H9 (cell line): ENCODE measurements around the gene ZNF286A. TPM values are rescaled to one million over a fixed set of nuclear protein-coding genes. Genes with fewer than 3 reads are reported as not detected.
"Not testable (repeated sequence)": the region's sequence is repeated elsewhere in the genome, so short reads cannot be mapped to it uniquely, and the experiment has no call there.

ENCODE experiments used
- DNase-seq: peaks from one replicate; pipeline ENCODE4 v3.0.0-alpha.2; 2017
- H2AFZ ChIP-seq: one replicate; pipeline ENCODE4 v1.6.1; 2013; ENCODE audit warnings: mild to moderate bottlenecking, low read length, control low read depth, moderate library complexity
- H2AK5ac ChIP-seq: 2 replicates; pipeline ENCODE4 v1.6.1; 2013; ENCODE audit warnings: low read length, control low read depth, mixed read lengths; ENCODE audit not compliant: insufficient read length
- H2BK120ac ChIP-seq: one replicate; pipeline ENCODE4 v1.6.1; 2013; ENCODE audit warnings: low read depth, mild to moderate bottlenecking, low read length, control low read depth, inconsistent platforms; ENCODE audit not compliant: poor library complexity, severe bottlenecking
- H2BK12ac ChIP-seq: 2 replicates; pipeline ENCODE4 v1.6.1; 2013; ENCODE audit warnings: low read length, control low read depth, mixed read lengths, low read depth; ENCODE audit not compliant: insufficient read length
- H2BK15ac ChIP-seq: 2 replicates; pipeline ENCODE4 v1.6.1; 2013; ENCODE audit warnings: low read depth, low read length, control low read depth
- H2BK20ac ChIP-seq: one replicate; pipeline ENCODE4 v1.6.1; 2013; ENCODE audit warnings: low read depth, mild to moderate bottlenecking, low read length, control low read depth, inconsistent platforms; ENCODE audit not compliant: poor library complexity, severe bottlenecking
- H2BK5ac ChIP-seq: 2 replicates; pipeline ENCODE4 v1.6.1; 2013; ENCODE audit warnings: low read length, control low read depth, mixed read lengths; ENCODE audit not compliant: insufficient read length
- H3K14ac ChIP-seq: 2 replicates; pipeline ENCODE4 v1.6.1; 2013; ENCODE audit warnings: low read length, control low read depth; ENCODE audit not compliant: insufficient read depth
- H3K18ac ChIP-seq: 2 replicates; pipeline ENCODE4 v1.6.1; 2013; ENCODE audit warnings: low read depth, mild to moderate bottlenecking, mixed read lengths, low read length, control low read depth; ENCODE audit not compliant: insufficient read length
- H3K23ac ChIP-seq: 2 replicates; pipeline ENCODE4 v1.6.1; 2013; ENCODE audit warnings: low read length, control low read depth, mixed read lengths, low read depth; ENCODE audit not compliant: insufficient read length
- H3K23me2 ChIP-seq: 2 replicates; pipeline ENCODE4 v1.6.1; 2013; ENCODE audit warnings: low read depth, mild to moderate bottlenecking, mixed read lengths, low read length, control low read depth; ENCODE audit not compliant: insufficient read length, poor library complexity, severe bottlenecking
- H3K27ac ChIP-seq: 2 replicates; pipeline ENCODE4 v1.5.1; 2013; ENCODE audit warnings: low read length, control low read depth, mixed read lengths, low read depth; ENCODE audit not compliant: insufficient read length
- H3K27me3 ChIP-seq: 2 replicates; pipeline ENCODE4 v1.6.1; 2013; ENCODE audit warnings: low read length, control low read depth, inconsistent platforms; ENCODE audit not compliant: insufficient read depth
- H3K4ac ChIP-seq: 2 replicates; pipeline ENCODE4 v1.6.1; 2013; ENCODE audit warnings: low read depth, mild to moderate bottlenecking, control low read depth, inconsistent platforms, low read length, moderate library complexity
- H3K4me1 ChIP-seq: 2 replicates; pipeline ENCODE4 v1.6.1; 2013; ENCODE audit warnings: low read length, control low read depth, inconsistent platforms; ENCODE audit not compliant: insufficient read depth
- H3K4me2 ChIP-seq: 2 replicates; pipeline ENCODE4 v1.6.1; 2013; ENCODE audit warnings: low read length, control low read depth, mixed read lengths; ENCODE audit not compliant: insufficient read length, insufficient read depth
- H3K56ac ChIP-seq: 2 replicates; pipeline ENCODE4 v1.6.1; 2013; ENCODE audit warnings: low read depth, mild to moderate bottlenecking, mixed read lengths, low read length, control low read depth; ENCODE audit not compliant: insufficient read length
- H3K79me1 ChIP-seq: 2 replicates; pipeline ENCODE4 v1.6.1; 2013; ENCODE audit warnings: low read depth, mild to moderate bottlenecking, moderate library complexity, low read length, control low read depth, inconsistent platforms; ENCODE audit not compliant: insufficient read depth, poor library complexity, severe bottlenecking
- H3K79me2 ChIP-seq: 2 replicates; pipeline ENCODE4 v1.6.1; 2013; ENCODE audit warnings: low read length, control low read depth, inconsistent platforms; ENCODE audit not compliant: insufficient read depth
- H3K9ac ChIP-seq: 2 replicates; pipeline ENCODE4 v1.6.1; 2013; ENCODE audit warnings: low read length, control low read depth, mixed read lengths; ENCODE audit not compliant: insufficient read length; ENCODE audit errors: extremely low read depth
- H3K9me3 ChIP-seq: one replicate; pipeline ENCODE4 v1.6.1; 2013; ENCODE audit warnings: low read depth, low read length, inconsistent platforms; ENCODE audit not compliant: control insufficient read depth
- H3T11ph ChIP-seq: one replicate; pipeline ENCODE4 v1.6.1; 2013; ENCODE audit warnings: mild to moderate bottlenecking, low read length, control low read depth, inconsistent platforms
- H4K20me1 ChIP-seq: one replicate; pipeline ENCODE4 v1.6.1; 2013; ENCODE audit not compliant: control insufficient read depth, insufficient read length, insufficient read depth
- H4K5ac ChIP-seq: 2 replicates; pipeline ENCODE4 v1.6.1; 2013; ENCODE audit warnings: low read depth, mild to moderate bottlenecking, mixed read lengths, low read length, control low read depth; ENCODE audit not compliant: insufficient read length
- H4K8ac ChIP-seq: replicated peaks from 2 replicates; pipeline ENCODE4 v1.6.1; 2013; ENCODE audit warnings: low read length, control low read depth, mixed read lengths, low read depth; ENCODE audit not compliant: insufficient read length
- H4K91ac ChIP-seq: 2 replicates; pipeline ENCODE4 v1.6.1; 2013; ENCODE audit warnings: low read depth, mild to moderate bottlenecking, moderate library complexity, mixed read lengths, low read length, control low read depth; ENCODE audit not compliant: insufficient read length
- H3K27ac Mint-ChIP-seq, 3 experiments: 2 replicates in 2 of 3; 3 replicates in 1 of 3; pipeline ENCODE4 v1.8.0; 2020 to 2021; ENCODE audit warnings: mixed read lengths in 3 of 3, mild to moderate bottlenecking in 1 of 3, moderate library complexity in 1 of 3
- H3K27me3 Mint-ChIP-seq: 2 replicates; pipeline ENCODE4 v1.8.0; 2021; ENCODE audit warnings: low read depth, mild to moderate bottlenecking, moderate library complexity, mixed read lengths
- H3K36me3 Mint-ChIP-seq, 3 experiments: 2 replicates in 2 of 3; 3 replicates in 1 of 3; pipeline ENCODE4 v1.8.0; 2020 to 2021; ENCODE audit warnings: low read depth in 3 of 3, mixed read lengths in 3 of 3; ENCODE audit not compliant: insufficient read depth in 1 of 3
- H3K4me1 Mint-ChIP-seq, 2 experiments: 2 replicates each; pipeline ENCODE4 v1.8.0; 2020; ENCODE audit warnings: mixed read lengths in 2 of 2
- H3K4me3 Mint-ChIP-seq, 2 experiments: 2 replicates in 1 of 2; 3 replicates in 1 of 2; pipeline ENCODE4 v1.8.0; 2020 to 2021; ENCODE audit warnings: mild to moderate bottlenecking in 2 of 2, mixed read lengths in 2 of 2, moderate library complexity in 1 of 2
- H3K9me3 Mint-ChIP-seq, 2 experiments: 2 replicates in 1 of 2; 3 replicates in 1 of 2; pipeline ENCODE4 v1.8.0; 2020; ENCODE audit warnings: mild to moderate bottlenecking in 2 of 2, mixed read lengths in 2 of 2, moderate library complexity in 1 of 2
- WGBS: extraction: QIAGEN DNeasy Blood & Tissue Kit; methylation state at CpG from one replicate; pipeline ENCODE4 v1.1.7; 2013; ENCODE audit warnings: missing lambda C conversion rate, low lambda C conversion rate, mixed read lengths; ENCODE audit not compliant: insufficient read length; ENCODE audit errors: extremely low coverage; 5-methylcytosine and 5-hydroxymethylcytosine counted together
- total RNA-seq: library from RNA; stranded (reverse); gene quantifications from 2 replicates; pipeline ENCODE4 v1.2.1, GENCODE V29; 2021

The ZNF286A gene
- total RNA-seq, 1 experiment from 2014 or later = 101 TPM

DNA sequence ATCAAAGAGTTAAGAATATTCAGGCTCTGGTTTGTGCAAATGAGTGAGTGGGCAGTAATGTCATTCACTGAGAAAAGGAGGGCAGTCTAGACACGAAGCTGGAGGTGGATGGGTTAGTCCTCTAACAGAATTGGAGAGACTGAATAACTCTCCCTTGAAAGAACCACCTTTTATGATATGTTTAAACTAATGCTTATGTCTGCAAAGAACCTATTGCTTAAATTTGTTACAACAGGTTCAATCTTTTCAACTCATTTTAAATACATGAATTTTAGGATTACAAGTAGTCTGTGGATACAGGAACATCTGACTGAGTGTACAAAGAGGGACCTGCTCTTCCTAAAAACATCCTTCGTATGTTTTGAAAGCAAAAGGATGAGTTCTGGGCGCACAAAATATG lies 585 bp upstream of the ZNF286A start:
- not testable (repeated sequence) for H2BK20ac ChIP-seq, H3K14ac ChIP-seq, H3K79me2 ChIP-seq, H3K23ac ChIP-seq, H3K4me1 Mint-ChIP-seq, H4K20me1 ChIP-seq, H3K79me1 ChIP-seq, H3K27ac ChIP-seq, H2BK5ac ChIP-seq, H2AK5ac ChIP-seq, H3K4ac ChIP-seq, H2AFZ ChIP-seq, H3K27me3 Mint-ChIP-seq, H3K4me2 ChIP-seq, H3K18ac ChIP-seq, H3T11ph ChIP-seq, H2BK12ac ChIP-seq, H4K8ac ChIP-seq, H4K5ac ChIP-seq, H3K4me1 ChIP-seq, H3K27ac Mint-ChIP-seq, H2BK15ac ChIP-seq, H3K9me3 ChIP-seq, DNase-seq, H3K27me3 ChIP-seq, H2BK120ac ChIP-seq, H3K9ac ChIP-seq, H3K56ac ChIP-seq, H3K9me3 Mint-ChIP-seq, H3K23me2 ChIP-seq, H4K91ac ChIP-seq
- H3K36me3 Mint-ChIP-seq = peaks cover 23 to 28% (median 24%) of the 10 kb centered on the region in 3 experiments
- no CpG with 5 or more reads among the region's 3 CpGs for WGBS
- peak overlapping the region; percentile 87 to 90 for H3K4me3 Mint-ChIP-seq

- H3K23ac ChIP-seq, H2BK12ac ChIP-seq, DNase-seq, H3K9me3 ChIP-seq, H2BK20ac ChIP-seq, H4K8ac ChIP-seq, H4K20me1 ChIP-seq, H2AK5ac ChIP-seq, H2AFZ ChIP-seq, H4K91ac ChIP-seq, H2BK15ac ChIP-seq, H3K4me2 ChIP-seq, H3K79me1 ChIP-seq, H3K18ac ChIP-seq, H3K56ac ChIP-seq, H2BK5ac ChIP-seq, H3K4me1 Mint-ChIP-seq, H3K27ac ChIP-seq, H3K27me3 Mint-ChIP-seq, H3K4me1 ChIP-seq, H3K27me3 ChIP-seq, H3K4ac ChIP-seq, H3T11ph ChIP-seq, H4K5ac ChIP-seq, H2BK120ac ChIP-seq, H3K23me2 ChIP-seq, H3K79me2 ChIP-seq: not testable (repeated sequence)
- peaks cover 28 to 35% (median 29%) of the 10 kb centered on the region in 3 experiments for H3K36me3 Mint-ChIP-seq
- peaks cover 2 to 11% of the 10 kb centered on the region in 2 experiments; a peak in 4 of 5 replicates for H3K9me3 Mint-ChIP-seq
- H3K4me3 Mint-ChIP-seq = peak overlapping the region; percentile 87 to 90
- peak overlapping the region in 1 of 3 experiments; percentile 93; a peak in 3 of 7 replicates for H3K27ac Mint-ChIP-seq
- WGBS = no CpG with 5 or more reads among the region's 21 CpGs
- Histone ChIP-seq H3K14ac (peak overlapping the region; percentile 60; the same call in 1 of the 2 replicates), H3K9ac (peak overlapping the region; percentile 37)
These were observed 385 bp downstream of the ZNF286A start for GRCh38 chr17:15699937-15700336.
